HG03095 (cell line): ENCODE results near the gene HOXB3.
A peak's percentile ranks its signal among the peaks of the same experiment; 100 is the strongest.

Experiments
- ATAC-seq: cut with Tn5 transposase; IDR thresholded peaks from one replicate; pipeline ENCODE4 v1.9.1; 2021; ENCODE audit warnings: moderate library complexity; ENCODE audit not compliant: unreplicated experiment

The HOXB3 gene

GRCh38 chr17:48530208-48530886 lies 59.7 kb downstream of the HOXB3 start:
- no peak for ATAC-seq

- ATAC-seq = no peak
These were observed 60.4 kb downstream of the HOXB3 start for GRCh38 chr17:48529683-48530009.

GRCh38 chr17:48528936-48529682 lies 60.9 kb downstream of the HOXB3 start:
- ATAC-seq = no peak

- ATAC-seq = no peak
These were observed 61.7 kb downstream of the HOXB3 start for GRCh38 chr17:48528153-48528935.

- ATAC-seq = no peak
These were observed 62.5 kb downstream of the HOXB3 start for GRCh38 chr17:48527547-48527932.

GRCh38 chr17:48526608-48527546 lies 63.2 kb downstream of the HOXB3 start:
- ATAC-seq = no peak

GRCh38 chr17:48523010-48523409 lies 67.0 kb downstream of the HOXB3 start:
- ATAC-seq = no peak

GRCh38 chr17:48522031-48522653 lies 67.9 kb downstream of the HOXB3 start:
- ATAC-seq = no peak

GRCh38 chr17:48520631-48521079 lies 69.4 kb downstream of the HOXB3 start:
- no peak for ATAC-seq

GRCh38 chr17:48519427-48519826 lies 70.6 kb downstream of the HOXB3 start:
- no peak for ATAC-seq

GRCh38 chr17:48517478-48517877 lies 72.6 kb downstream of the HOXB3 start:
- no peak for ATAC-seq

GRCh38 chr17:48515925-48516900 lies 73.8 kb downstream of the HOXB3 start:
- ATAC-seq = no peak

- ATAC-seq = no peak
These were observed 75.6 kb downstream of the HOXB3 start for GRCh38 chr17:48514477-48514876.

- ATAC-seq = no peak
These were observed 76.2 kb downstream of the HOXB3 start for GRCh38 chr17:48513666-48514455.

GRCh38 chr17:48513097-48513496 lies 76.9 kb downstream of the HOXB3 start:
- no peak for ATAC-seq

- peak; percentile 49 for ATAC-seq
These were observed 79.1 kb downstream of the HOXB3 start for GRCh38 chr17:48510761-48511604.

- no peak for ATAC-seq
These were observed 79.7 kb downstream of the HOXB3 start for GRCh38 chr17:48510381-48510760.
